H1 (cell line): Measurements from ENCODE around the gene TAOK1. TPM values are rescaled to one million over a fixed set of nuclear protein-coding genes. Genes with fewer than 3 reads are reported as not detected.

Experiments
- ASH2L ChIP-seq: fragments of 200-600, 300-600 bp; sonication (generic); IDR thresholded peaks from one replicate; pipeline ENCODE4 v1.7.1; 2017; ENCODE audit warnings: low read length
- CREB1 ChIP-seq: IDR thresholded peaks from 2 replicates; pipeline ENCODE4 v1.6.1; 2012; ENCODE audit warnings: inconsistent platforms
- GABPA ChIP-seq: IDR thresholded peaks from 2 replicates; pipeline ENCODE4 v1.6.1; 2011; ENCODE audit warnings: mild to moderate bottlenecking, low read length, moderate library complexity, borderline replicate concordance; ENCODE audit not compliant: insufficient read depth
- polyA plus RNA-seq, 7 experiments: library from polyadenylated mRNA; depleted of rRNA in 3 of 7; stranded (reverse) in 5 of 7; unstranded in 2 of 7; fragments of >200 nt in 5 of 7; fragments of 200-250 nt in 2 of 7; gene quantifications; 1 replicate in 5 of 7; 2 replicates in 1 of 7; 4 replicates in 1 of 7; pipeline versions ENCODE4 v1.2.1 to v1.2.3, GENCODE V29; 2011 to 2013; ENCODE audit warnings: missing spikeins in 2 of 7, mixed read lengths in 2 of 7
- total RNA-seq: library from RNA; stranded (reverse); fragmentation: NEBNext Ultra II Directional; extraction: Animal tissue kit (Norgen Biotek cat#: 25700); gene quantifications from 2 replicates; pipeline ENCODE4 v1.2.1, GENCODE V29; 2021
- TF ChIP-seq, protein P1 (sequence below): fragments of 300-600 bp; sonication (generic); IDR thresholded peaks from 2 replicates; pipeline ENCODE4 v1.7.1; 2012; ENCODE audit warnings: low read length, moderate library complexity, mild to moderate bottlenecking, inconsistent platforms; ENCODE audit not compliant: insufficient replicate concordance
- TF ChIP-seq, protein P2 (sequence below): IDR thresholded peaks from 2 replicates; pipeline ENCODE4 v1.6.1; 2012; ENCODE audit warnings: inconsistent platforms

Gene TAOK1
- total and polyA plus RNA-seq, 2 of the 8 experiments (the other 6 are each of a cell fraction or from before 2014, with no cell fraction given): 12.2 to 90.6 TPM

DNA sequence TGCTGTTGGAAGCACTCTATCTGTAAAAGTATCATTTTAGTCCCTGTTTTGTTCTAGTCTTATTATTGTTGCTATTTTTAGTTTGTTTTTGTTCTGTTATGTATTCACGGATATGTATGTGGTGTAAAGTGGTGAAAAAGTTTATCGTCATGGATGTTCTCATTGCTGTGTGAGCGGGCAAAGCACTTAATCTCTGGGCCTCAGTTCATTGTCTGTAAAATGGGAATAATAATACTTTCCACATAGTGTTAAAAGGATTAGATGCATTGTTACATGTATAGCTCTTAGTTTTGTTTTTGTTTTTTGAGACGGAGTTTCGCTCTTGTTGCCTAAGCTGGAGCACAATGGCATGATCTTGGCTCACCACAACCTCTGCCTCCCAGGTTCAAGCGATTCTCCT, 19.8 kb downstream of the TAOK1 start (continued):
- TF ChIP-seq, protein P1, sequence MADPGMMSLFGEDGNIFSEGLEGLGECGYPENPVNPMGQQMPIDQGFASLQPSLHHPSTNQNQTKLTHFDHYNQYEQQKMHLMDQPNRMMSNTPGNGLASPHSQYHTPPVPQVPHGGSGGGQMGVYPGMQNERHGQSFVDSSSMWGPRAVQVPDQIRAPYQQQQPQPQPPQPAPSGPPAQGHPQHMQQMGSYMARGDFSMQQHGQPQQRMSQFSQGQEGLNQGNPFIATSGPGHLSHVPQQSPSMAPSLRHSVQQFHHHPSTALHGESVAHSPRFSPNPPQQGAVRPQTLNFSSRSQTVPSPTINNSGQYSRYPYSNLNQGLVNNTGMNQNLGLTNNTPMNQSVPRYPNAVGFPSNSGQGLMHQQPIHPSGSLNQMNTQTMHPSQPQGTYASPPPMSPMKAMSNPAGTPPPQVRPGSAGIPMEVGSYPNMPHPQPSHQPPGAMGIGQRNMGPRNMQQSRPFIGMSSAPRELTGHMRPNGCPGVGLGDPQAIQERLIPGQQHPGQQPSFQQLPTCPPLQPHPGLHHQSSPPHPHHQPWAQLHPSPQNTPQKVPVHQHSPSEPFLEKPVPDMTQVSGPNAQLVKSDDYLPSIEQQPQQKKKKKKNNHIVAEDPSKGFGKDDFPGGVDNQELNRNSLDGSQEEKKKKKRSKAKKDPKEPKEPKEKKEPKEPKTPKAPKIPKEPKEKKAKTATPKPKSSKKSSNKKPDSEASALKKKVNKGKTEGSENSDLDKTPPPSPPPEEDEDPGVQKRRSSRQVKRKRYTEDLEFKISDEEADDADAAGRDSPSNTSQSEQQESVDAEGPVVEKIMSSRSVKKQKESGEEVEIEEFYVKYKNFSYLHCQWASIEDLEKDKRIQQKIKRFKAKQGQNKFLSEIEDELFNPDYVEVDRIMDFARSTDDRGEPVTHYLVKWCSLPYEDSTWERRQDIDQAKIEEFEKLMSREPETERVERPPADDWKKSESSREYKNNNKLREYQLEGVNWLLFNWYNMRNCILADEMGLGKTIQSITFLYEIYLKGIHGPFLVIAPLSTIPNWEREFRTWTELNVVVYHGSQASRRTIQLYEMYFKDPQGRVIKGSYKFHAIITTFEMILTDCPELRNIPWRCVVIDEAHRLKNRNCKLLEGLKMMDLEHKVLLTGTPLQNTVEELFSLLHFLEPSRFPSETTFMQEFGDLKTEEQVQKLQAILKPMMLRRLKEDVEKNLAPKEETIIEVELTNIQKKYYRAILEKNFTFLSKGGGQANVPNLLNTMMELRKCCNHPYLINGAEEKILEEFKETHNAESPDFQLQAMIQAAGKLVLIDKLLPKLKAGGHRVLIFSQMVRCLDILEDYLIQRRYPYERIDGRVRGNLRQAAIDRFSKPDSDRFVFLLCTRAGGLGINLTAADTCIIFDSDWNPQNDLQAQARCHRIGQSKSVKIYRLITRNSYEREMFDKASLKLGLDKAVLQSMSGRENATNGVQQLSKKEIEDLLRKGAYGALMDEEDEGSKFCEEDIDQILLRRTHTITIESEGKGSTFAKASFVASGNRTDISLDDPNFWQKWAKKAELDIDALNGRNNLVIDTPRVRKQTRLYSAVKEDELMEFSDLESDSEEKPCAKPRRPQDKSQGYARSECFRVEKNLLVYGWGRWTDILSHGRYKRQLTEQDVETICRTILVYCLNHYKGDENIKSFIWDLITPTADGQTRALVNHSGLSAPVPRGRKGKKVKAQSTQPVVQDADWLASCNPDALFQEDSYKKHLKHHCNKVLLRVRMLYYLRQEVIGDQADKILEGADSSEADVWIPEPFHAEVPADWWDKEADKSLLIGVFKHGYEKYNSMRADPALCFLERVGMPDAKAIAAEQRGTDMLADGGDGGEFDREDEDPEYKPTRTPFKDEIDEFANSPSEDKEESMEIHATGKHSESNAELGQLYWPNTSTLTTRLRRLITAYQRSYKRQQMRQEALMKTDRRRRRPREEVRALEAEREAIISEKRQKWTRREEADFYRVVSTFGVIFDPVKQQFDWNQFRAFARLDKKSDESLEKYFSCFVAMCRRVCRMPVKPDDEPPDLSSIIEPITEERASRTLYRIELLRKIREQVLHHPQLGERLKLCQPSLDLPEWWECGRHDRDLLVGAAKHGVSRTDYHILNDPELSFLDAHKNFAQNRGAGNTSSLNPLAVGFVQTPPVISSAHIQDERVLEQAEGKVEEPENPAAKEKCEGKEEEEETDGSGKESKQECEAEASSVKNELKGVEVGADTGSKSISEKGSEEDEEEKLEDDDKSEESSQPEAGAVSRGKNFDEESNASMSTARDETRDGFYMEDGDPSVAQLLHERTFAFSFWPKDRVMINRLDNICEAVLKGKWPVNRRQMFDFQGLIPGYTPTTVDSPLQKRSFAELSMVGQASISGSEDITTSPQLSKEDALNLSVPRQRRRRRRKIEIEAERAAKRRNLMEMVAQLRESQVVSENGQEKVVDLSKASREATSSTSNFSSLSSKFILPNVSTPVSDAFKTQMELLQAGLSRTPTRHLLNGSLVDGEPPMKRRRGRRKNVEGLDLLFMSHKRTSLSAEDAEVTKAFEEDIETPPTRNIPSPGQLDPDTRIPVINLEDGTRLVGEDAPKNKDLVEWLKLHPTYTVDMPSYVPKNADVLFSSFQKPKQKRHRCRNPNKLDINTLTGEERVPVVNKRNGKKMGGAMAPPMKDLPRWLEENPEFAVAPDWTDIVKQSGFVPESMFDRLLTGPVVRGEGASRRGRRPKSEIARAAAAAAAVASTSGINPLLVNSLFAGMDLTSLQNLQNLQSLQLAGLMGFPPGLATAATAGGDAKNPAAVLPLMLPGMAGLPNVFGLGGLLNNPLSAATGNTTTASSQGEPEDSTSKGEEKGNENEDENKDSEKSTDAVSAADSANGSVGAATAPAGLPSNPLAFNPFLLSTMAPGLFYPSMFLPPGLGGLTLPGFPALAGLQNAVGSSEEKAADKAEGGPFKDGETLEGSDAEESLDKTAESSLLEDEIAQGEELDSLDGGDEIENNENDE: no peak
- TF ChIP-seq CREB1: no peak
- TF ChIP-seq ASH2L: no peak
- TF ChIP-seq, protein P2, sequence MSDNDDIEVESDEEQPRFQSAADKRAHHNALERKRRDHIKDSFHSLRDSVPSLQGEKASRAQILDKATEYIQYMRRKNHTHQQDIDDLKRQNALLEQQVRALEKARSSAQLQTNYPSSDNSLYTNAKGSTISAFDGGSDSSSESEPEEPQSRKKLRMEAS: no peak
- no peak for TF ChIP-seq GABPA
